Gastroesophageal sphincter (tissue), 3 donors: ENCODE data around the gene RUNX2.

Source experiments
- CTCF ChIP-seq, 4 experiments: fragments of 200-600 bp in 2 of 4; fragments of 450-650 bp in 2 of 4; sonication (generic) in 1 of 4; IDR thresholded peaks; one replicate each; pipeline ENCODE4 v1.5.1; 2017 to 2019; ENCODE audit warnings: antibody characterized with exemption in 4 of 4, mild to moderate bottlenecking in 2 of 4, moderate library complexity in 2 of 4
- EP300 ChIP-seq: sonication (generic); formaldehyde crosslinking; IDR thresholded peaks from one replicate; pipeline ENCODE4 v1.6.1; 2017; ENCODE audit warnings: antibody characterized with exemption, mild to moderate bottlenecking
- POLR2A ChIP-seq, 2 donors: fragments of 450-650 bp; IDR thresholded peaks; one replicate each; pipeline ENCODE4 v1.6.1; 2017; ENCODE audit warnings: antibody characterized with exemption in 2 of 2, mild to moderate bottlenecking in 2 of 2, moderate library complexity in 1 of 2
- POLR2AphosphoS5 ChIP-seq: sonication (generic); formaldehyde crosslinking; IDR thresholded peaks from one replicate; pipeline ENCODE4 v1.6.1; 2017; ENCODE audit warnings: antibody characterized with exemption

- no peak for TF ChIP-seq POLR2AphosphoS5
- TF ChIP-seq CTCF (IDR thresholded peaks at IDR 0.05), result no peak
- no peak for TF ChIP-seq POLR2A (IDR thresholded peaks at IDR 0.05)
- TF ChIP-seq EP300, result no peak
These were observed 241.2 kb downstream of the RUNX2 start for GRCh38 chr6:45569210-45569945.
